HepG2 (cell line): ENCODE results near the gene C2orf80. TPM values are rescaled to one million over a fixed set of nuclear protein-coding genes. Genes with fewer than 3 reads are reported as not detected.
A peak's percentile ranks its signal among the peaks of the same experiment; 100 is the strongest.

Experiments
- ARNT ChIP-seq: fragments of 450-650 bp; IDR thresholded peaks from 2 replicates; pipeline ENCODE4 v1.6.1; 2017
- ARNT2 ChIP-seq: sonication (generic); formaldehyde crosslinking; IDR thresholded peaks from 2 replicates; pipeline ENCODE4 v1.8.0; 2022; ENCODE audit warnings: mild to moderate bottlenecking, low read depth, missing genetic modification reagents, moderate library complexity
- ERF ChIP-seq: IDR thresholded peaks from 2 replicates; pipeline ENCODE4 v1.6.1; 2018; ENCODE audit warnings: missing biosample characterization, missing genetic modification reagents
- FOXP4 ChIP-seq: sonication (generic); formaldehyde crosslinking; IDR thresholded peaks from 2 replicates; pipeline ENCODE4 v1.4.0; 2020; ENCODE audit warnings: missing genetic modification reagents
- HHEX ChIP-seq: IDR thresholded peaks from 2 replicates; pipeline ENCODE4 v1.6.1; 2016; ENCODE audit warnings: control low read depth
- KDM3A ChIP-seq: IDR thresholded peaks from 2 replicates; pipeline ENCODE4 v1.6.1; 2018; ENCODE audit warnings: low read depth, missing compliant biosample characterization
- KLF11 ChIP-seq: IDR thresholded peaks from 2 replicates; pipeline ENCODE4 v1.6.1; 2016; ENCODE audit warnings: missing compliant biosample characterization
- MZF1 ChIP-seq: sonication (generic); formaldehyde crosslinking; IDR thresholded peaks from 2 replicates; pipeline ENCODE4 v1.8.1; 2023; ENCODE audit warnings: mild to moderate bottlenecking, missing genetic modification reagents, borderline replicate concordance
- NFE2L1 ChIP-seq: sonication (generic); formaldehyde crosslinking; IDR thresholded peaks from 2 replicates; pipeline ENCODE4 v1.4.0; 2020; ENCODE audit warnings: missing genetic modification reagents, mild to moderate bottlenecking, borderline replicate concordance
- RORA ChIP-seq: sonication (generic); formaldehyde crosslinking; IDR thresholded peaks from 2 replicates; pipeline ENCODE4 v1.5.0; 2020; ENCODE audit warnings: mild to moderate bottlenecking, missing genetic modification reagents, moderate library complexity
- SMC3 ChIP-seq: IDR thresholded peaks from 2 replicates; pipeline ENCODE4 v1.6.1; 2011; ENCODE audit warnings: low read length, improper control_type of control experiment
- SNAI1 ChIP-seq: sonication (generic); formaldehyde crosslinking; IDR thresholded peaks from 2 replicates; pipeline ENCODE4 v1.5.0; 2020; ENCODE audit warnings: mild to moderate bottlenecking, missing genetic modification reagents, borderline replicate concordance
- SOX6 ChIP-seq, 2 experiments: fragments of 450-650 bp in 1 of 2; sonication (generic) in 1 of 2; formaldehyde crosslinking in 1 of 2; IDR thresholded peaks; 2 replicates each; pipeline versions ENCODE4 v1.4.0 to v1.6.1; 2017 to 2020; ENCODE audit warnings: antibody characterized with exemption in 1 of 2, mild to moderate bottlenecking in 1 of 2, missing genetic modification reagents in 1 of 2
- ZBTB25 ChIP-seq: IDR thresholded peaks from 2 replicates; pipeline ENCODE4 v1.6.1; 2018; ENCODE audit warnings: missing genetic modification reagents
- ZBTB8A ChIP-seq: sonication (generic); formaldehyde crosslinking; IDR thresholded peaks from 2 replicates; pipeline ENCODE4 v1.4.0; 2020; ENCODE audit warnings: mild to moderate bottlenecking, low read depth, missing genetic modification reagents, borderline replicate concordance
- ZNF232 ChIP-seq: sonication (generic); formaldehyde crosslinking; IDR thresholded peaks from 2 replicates; pipeline ENCODE4 v1.4.0; 2020; ENCODE audit warnings: missing genetic modification reagents, borderline replicate concordance
- ZNF282 ChIP-seq: fragments of 450-650 bp; IDR thresholded peaks from 2 replicates; pipeline ENCODE4 v1.6.1; 2018; ENCODE audit not compliant: partially characterized antibody
- ZNF331 ChIP-seq: sonication (generic); formaldehyde crosslinking; IDR thresholded peaks from 2 replicates; pipeline ENCODE4 v1.4.0; 2020; ENCODE audit warnings: missing genetic modification reagents
- ZNF780A ChIP-seq: sonication (generic); formaldehyde crosslinking; IDR thresholded peaks from 2 replicates; pipeline ENCODE4 v1.8.0; 2022; ENCODE audit warnings: mild to moderate bottlenecking, missing genetic modification reagents, moderate library complexity
- polyA plus RNA-seq, 8 experiments: library from polyadenylated mRNA; depleted of rRNA in 3 of 8; stranded (reverse) in 7 of 8; unstranded in 1 of 8; fragments of >200 nt; fragmentation: Illumina TruSeq in 4 of 8; extraction: Trizol in 4 of 8; gene quantifications; 2 replicates each; pipeline versions ENCODE4 v1.2.1 to v1.2.3, GENCODE V29; 2011 to 2016; ENCODE audit warnings: low read depth in 4 of 8, missing spikeins in 1 of 8, mixed read lengths in 1 of 8; ENCODE audit not compliant: insufficient read depth in 1 of 8
- total RNA-seq, 5 experiments: library from RNA; depleted of rRNA; stranded (reverse); fragments of >200 nt; fragmentation: Illumina TruSeq; extraction: Trizol; gene quantifications; 2 replicates each; pipeline ENCODE4 v1.2.3, GENCODE V29; 2016; ENCODE audit warnings: low read depth in 1 of 5
- TF ChIP-seq, protein P1 (sequence below): sonication (generic); formaldehyde crosslinking; IDR thresholded peaks from 2 replicates; pipeline ENCODE4 v1.4.0; 2020; ENCODE audit warnings: missing genetic modification reagents
- TF ChIP-seq, protein P2 (sequence below): sonication (generic); formaldehyde crosslinking; IDR thresholded peaks from 2 replicates; pipeline ENCODE4 v1.4.0; 2020; ENCODE audit warnings: mild to moderate bottlenecking, missing genetic modification reagents
- TF ChIP-seq, protein P3 (sequence below): sonication (generic); formaldehyde crosslinking; IDR thresholded peaks from 2 replicates; pipeline ENCODE4 v1.8.0; 2022; ENCODE audit warnings: mild to moderate bottlenecking, missing genetic modification reagents, moderate library complexity

Gene C2orf80
- total and polyA plus RNA-seq, 2 of the 13 experiments (the other 11 are each of a cell fraction or from before 2014, with no cell fraction given), result not detected

GRCh38 chr2:208135794-208136715, 53.8 kb downstream of the C2orf80 start (continued):
- TF ChIP-seq HHEX, result no peak
- TF ChIP-seq, protein P1, sequence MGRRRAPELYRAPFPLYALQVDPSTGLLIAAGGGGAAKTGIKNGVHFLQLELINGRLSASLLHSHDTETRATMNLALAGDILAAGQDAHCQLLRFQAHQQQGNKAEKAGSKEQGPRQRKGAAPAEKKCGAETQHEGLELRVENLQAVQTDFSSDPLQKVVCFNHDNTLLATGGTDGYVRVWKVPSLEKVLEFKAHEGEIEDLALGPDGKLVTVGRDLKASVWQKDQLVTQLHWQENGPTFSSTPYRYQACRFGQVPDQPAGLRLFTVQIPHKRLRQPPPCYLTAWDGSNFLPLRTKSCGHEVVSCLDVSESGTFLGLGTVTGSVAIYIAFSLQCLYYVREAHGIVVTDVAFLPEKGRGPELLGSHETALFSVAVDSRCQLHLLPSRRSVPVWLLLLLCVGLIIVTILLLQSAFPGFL (CRISPR knock-in tag), result no peak
- TF ChIP-seq ZNF282, result no peak
- no peak for TF ChIP-seq KLF11 (CRISPR knock-in tag)
- TF ChIP-seq ZNF331, result no peak
- TF ChIP-seq ZBTB8A (CRISPR knock-in tag), result no peak
- TF ChIP-seq FOXP4 (CRISPR knock-in tag), result peak; percentile 41
- TF ChIP-seq KDM3A (CRISPR knock-in tag), result no peak
- TF ChIP-seq SOX6 (IDR thresholded peaks at IDR 0.05), result no peak
- peak; percentile 72 for TF ChIP-seq SOX6 (CRISPR knock-in tag; IDR thresholded peaks at IDR 0.05)
- TF ChIP-seq SNAI1 (CRISPR knock-in tag), result no peak
- no peak for TF ChIP-seq MZF1 (CRISPR knock-in tag)
- peak; percentile 70; the same call in 1 of the 2 replicates for TF ChIP-seq ERF (CRISPR knock-in tag)
- TF ChIP-seq NFE2L1, result no peak
- TF ChIP-seq, protein P2, sequence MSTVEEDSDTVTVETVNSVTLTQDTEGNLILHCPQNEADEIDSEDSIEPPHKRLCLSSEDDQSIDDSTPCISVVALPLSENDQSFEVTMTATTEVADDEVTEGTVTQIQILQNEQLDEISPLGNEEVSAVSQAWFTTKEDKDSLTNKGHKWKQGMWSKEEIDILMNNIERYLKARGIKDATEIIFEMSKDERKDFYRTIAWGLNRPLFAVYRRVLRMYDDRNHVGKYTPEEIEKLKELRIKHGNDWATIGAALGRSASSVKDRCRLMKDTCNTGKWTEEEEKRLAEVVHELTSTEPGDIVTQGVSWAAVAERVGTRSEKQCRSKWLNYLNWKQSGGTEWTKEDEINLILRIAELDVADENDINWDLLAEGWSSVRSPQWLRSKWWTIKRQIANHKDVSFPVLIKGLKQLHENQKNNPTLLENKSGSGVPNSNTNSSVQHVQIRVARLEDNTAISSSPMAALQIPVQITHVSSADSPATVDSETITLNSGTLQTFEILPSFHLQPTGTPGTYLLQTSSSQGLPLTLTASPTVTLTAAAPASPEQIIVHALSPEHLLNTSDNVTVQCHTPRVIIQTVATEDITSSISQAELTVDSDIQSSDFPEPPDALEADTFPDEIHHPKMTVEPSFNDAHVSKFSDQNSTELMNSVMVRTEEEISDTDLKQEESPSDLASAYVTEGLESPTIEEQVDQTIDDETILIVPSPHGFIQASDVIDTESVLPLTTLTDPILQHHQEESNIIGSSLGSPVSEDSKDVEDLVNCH (CRISPR knock-in tag), result no peak
- TF ChIP-seq SMC3, result no peak
- TF ChIP-seq ZBTB25 (CRISPR knock-in tag), result 0 out of 2 replicates have a peak, but pooled peaks have one; percentile 60
- no peak for TF ChIP-seq ARNT
- TF ChIP-seq, protein P3, sequence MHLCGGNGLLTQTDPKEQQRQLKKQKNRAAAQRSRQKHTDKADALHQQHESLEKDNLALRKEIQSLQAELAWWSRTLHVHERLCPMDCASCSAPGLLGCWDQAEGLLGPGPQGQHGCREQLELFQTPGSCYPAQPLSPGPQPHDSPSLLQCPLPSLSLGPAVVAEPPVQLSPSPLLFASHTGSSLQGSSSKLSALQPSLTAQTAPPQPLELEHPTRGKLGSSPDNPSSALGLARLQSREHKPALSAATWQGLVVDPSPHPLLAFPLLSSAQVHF, result no peak
- TF ChIP-seq ZNF232, result no peak; the same call in 1 of the 2 replicates
- no peak for TF ChIP-seq ARNT2 (CRISPR knock-in tag)
- TF ChIP-seq RORA (CRISPR knock-in tag), result no peak
- no peak for TF ChIP-seq ZNF780A (CRISPR knock-in tag)
